Amygdala (tissue), 56 donors: ENCODE data around the gene CCDC57.
"Not testable (repeated sequence)": the region's sequence is repeated elsewhere in the genome, so short reads cannot be mapped to it uniquely, and the experiment has no call there.

Source experiments
- DNase-seq, 56 donors: peaks; one replicate each; lab custom pipeline; 2025; lab: John Stamatoyannopoulos, UW

CCDC57 gene

GRCh38 chr17:82212331-82213250, at the start of gene CCDC57:
Gene CCDC57 (minus strand): TSS chr17:82212842. CDS start chr17:82201944, 10,898 bp downstream.
- peak in 46 of 56 donors; percentile 21 to 79 (median 53) for DNase-seq

GRCh38 chr17:82262344-82262743, 49.7 kb upstream of the CCDC57 start:
- no peak for DNase-seq

- not testable (repeated sequence) for DNase-seq
Observed at GRCh38 chr17:82259972-82260961, 47.6 kb upstream of the CCDC57 start.

- DNase-seq = no peak
Observed at GRCh38 chr17:82258555-82258954, 45.9 kb upstream of the CCDC57 start.

- peak in 37 of 56 donors; percentile 13 to 82 (median 44) for DNase-seq
Observed at GRCh38 chr17:82257473-82257872, 44.8 kb upstream of the CCDC57 start.

GRCh38 chr17:82256242-82256885, 43.7 kb upstream of the CCDC57 start:
- no peak for DNase-seq

GRCh38 chr17:82255402-82255972, 42.8 kb upstream of the CCDC57 start:
- DNase-seq = no peak

- DNase-seq = not testable (repeated sequence)
Observed at GRCh38 chr17:82254746-82255145, 42.1 kb upstream of the CCDC57 start.

- not testable (repeated sequence) for DNase-seq
Observed at GRCh38 chr17:82254096-82254495, 41.5 kb upstream of the CCDC57 start.

GRCh38 chr17:82253179-82253544, 40.5 kb upstream of the CCDC57 start:
- no peak for DNase-seq

GRCh38 chr17:82252511-82253178, 40.0 kb upstream of the CCDC57 start:
- no peak for DNase-seq

- DNase-seq = no peak
Observed at GRCh38 chr17:82250868-82251500, 38.3 kb upstream of the CCDC57 start.

- no peak for DNase-seq
Observed at GRCh38 chr17:82249896-82250581, 37.4 kb upstream of the CCDC57 start.

GRCh38 chr17:82248815-82249674, 36.4 kb upstream of the CCDC57 start:
- DNase-seq = no peak

GRCh38 chr17:82247856-82248671, 35.4 kb upstream of the CCDC57 start:
- no peak for DNase-seq

- DNase-seq = no peak
Observed at GRCh38 chr17:82247182-82247823, 34.7 kb upstream of the CCDC57 start.
